GM19467 (cell line): ENCODE data around the gene PTTG1IP.
"Not testable (repeated sequence)": the region's sequence is repeated elsewhere in the genome, so short reads cannot be mapped to it uniquely, and the experiment has no call there.

ENCODE experiments used
- ATAC-seq: cut with Tn5 transposase; IDR thresholded peaks from one replicate; pipeline ENCODE4 v1.9.1; 2021; ENCODE audit warnings: mild to moderate bottlenecking, moderate library complexity; ENCODE audit not compliant: unreplicated experiment

Gene PTTG1IP

DNA sequence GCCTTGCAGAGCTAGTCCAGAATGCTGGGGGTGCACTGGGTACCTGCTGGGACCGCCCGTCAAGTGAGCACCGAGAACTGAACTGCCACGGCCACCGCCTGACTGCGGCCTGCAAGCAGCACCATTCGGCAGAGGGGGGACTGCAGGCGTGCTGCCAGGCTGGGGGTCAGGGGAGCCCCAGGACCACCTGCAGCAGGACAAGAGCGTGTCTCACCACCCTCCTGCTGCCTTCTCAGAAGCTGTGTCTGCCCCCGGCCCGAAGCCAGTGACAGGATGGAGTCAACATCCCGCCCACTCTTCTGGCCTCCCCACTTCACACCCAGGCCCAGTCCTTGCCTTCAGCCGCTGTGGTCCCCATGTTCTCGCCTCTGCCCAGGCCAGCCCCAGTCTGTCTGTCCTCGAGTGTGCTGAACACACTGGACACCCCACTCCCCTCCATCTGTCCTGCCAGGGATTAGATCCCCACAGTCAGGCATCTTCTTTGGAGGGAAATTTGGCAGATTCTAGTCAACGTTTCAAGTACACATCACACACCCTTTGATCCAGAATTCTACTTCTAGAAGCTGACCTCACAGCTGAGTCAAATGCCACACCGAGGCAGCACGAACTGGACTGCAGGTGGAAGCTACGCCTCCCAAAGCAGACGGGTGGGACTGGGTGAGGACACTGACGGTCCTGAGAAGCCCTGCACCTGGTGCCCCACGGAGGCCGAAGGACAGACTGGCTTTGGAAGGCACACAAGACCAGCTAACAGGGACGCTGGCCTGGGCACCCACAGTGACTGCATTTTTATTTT is 26.0 kb downstream of the PTTG1IP start:
- ATAC-seq, result no peak

DNA sequence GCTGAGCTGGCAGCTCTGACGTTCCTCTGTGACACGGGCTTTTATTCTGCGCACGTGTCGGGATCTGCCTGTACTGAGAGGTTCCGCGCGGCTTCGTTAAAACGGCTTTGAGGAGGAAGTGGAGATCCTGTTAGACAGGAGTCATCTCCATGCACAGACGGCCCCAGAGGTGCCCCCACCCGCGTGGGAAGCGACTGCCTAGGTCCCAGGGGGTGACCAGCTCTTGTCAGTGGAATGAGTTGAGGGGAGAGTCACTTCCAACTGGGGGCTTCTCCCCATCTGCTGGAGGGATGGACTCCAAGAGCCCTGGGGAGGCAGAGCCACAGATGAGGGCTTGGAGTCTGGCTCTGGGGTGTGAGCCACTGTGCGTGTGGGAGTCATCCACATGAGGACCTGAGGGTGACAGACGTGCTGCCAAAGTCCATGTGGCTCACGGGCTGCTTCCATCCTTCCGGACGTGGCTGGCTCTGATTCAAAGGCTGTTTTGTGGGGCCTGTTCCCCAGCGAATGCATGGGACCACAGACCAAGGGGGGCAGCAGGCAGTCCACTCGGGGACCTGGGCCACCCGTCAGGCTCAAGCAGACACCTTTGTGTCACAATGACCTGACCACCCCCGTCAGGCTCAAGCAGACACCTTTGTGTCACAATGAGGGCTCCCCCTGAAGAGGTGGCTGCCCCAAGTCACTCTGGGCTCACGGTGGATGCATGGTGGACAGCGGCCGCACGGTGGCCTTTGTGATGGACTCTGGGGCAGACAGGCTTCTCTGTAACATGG is 26.8 kb downstream of the PTTG1IP start:
- no peak for ATAC-seq

DNA sequence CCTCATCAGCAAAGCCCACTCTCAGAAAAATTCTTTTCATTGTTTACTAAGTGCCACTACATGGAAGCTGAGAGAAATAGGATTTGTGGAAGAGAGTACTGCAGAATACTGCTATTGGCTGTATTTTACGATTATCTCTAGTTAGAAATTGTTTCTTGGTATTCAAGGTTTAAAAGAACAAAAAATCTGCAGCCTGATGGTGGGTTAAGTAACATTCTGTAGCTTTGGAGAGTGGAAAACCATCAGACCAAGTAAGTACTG is 27.3 kb downstream of the PTTG1IP start:
- no peak for ATAC-seq

DNA sequence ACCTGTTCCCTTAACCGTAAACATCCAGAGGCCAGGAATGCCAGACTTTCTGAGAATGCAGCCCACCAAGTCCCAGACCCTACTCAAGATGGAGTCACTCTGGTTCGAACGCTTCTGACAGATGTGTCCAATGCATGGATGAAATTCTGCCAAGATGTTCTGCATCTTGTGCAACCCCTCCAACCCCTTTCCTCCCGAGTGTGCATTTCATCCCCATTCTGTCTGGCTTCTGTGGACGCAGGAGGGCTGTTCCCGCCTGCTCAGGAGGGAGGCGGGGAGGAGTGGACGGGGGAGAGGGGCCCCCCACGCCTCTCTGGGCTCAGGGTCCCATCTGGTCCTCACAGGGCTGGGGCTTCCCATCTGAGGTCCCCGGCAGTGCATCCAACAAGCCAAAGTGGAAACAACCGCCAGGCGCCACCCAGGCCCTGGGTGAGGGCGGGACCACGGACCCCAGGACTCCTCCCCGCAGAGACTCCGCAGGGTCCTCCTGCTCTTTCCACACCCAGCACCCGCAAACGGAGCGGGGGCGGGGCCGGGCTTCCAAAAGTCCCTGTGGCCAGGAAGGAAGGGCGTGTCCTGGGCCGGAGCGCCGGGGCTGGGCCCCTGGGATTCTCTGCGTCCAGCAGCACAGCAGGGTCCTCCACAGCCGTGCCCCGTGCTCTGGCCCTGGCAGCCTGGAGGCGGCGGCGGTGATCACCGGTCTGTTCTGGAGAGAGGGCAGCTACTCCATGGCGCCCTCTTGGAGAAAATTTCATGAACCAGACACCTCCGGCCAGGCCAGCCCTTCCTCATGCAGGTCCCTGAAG is 27.9 kb downstream of the PTTG1IP start:
- ATAC-seq, result no peak

DNA sequence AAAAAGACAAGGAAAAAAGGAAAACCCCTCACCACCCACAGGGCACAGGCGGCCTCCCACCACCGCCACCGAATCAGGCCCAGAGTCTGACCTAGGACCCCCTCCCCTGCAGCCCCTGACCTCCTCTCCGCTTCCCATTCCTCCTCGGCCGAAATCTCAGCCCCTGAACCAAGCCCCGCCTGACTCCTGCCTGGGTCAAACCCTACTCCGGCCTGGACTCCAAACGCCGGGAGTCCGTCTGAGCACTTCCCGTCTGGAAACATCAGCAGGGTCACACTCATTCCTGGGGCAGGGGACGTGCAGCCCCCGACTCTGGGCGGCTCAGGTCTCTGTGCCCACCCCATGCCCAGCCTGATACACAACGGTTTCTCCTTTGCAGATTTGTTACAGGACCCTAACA is 29.2 kb downstream of the PTTG1IP start:
- ATAC-seq, result no peak

DNA sequence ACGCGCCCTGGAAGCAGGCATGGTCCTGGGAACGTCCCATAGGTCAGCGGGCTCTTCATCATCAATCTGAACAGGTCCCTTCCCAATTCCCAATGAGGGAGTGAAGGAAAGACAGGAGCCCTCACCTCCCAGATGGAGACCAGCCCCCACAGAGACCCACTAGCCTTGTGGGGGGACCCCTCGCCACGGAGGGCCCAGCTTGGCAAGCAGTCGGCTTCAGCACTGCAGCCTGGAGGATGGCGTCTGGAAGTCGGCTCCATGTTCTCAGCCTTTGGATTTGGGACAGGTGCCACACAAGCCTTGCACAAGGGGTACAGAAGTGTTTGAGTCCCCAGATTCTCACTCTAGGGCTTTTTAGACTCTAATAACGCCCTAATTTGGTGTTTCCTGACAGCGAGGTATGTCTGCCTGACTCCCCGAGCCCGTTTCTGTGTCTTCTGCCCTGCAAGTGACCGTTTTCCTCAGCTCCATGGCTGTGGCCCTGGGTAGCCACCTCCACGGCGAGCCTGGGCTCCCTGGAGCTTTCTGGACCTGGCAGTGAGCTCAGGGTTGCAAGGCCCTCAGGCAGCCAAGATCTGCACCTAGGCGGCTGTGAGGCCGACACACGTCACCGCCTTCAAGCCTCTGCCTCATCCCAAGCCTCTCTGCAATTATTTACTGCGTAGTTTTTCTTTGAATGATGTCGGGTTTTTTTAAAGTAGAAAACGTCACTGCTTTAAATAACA is 30.6 kb downstream of the PTTG1IP start:
- ATAC-seq, result no peak

DNA sequence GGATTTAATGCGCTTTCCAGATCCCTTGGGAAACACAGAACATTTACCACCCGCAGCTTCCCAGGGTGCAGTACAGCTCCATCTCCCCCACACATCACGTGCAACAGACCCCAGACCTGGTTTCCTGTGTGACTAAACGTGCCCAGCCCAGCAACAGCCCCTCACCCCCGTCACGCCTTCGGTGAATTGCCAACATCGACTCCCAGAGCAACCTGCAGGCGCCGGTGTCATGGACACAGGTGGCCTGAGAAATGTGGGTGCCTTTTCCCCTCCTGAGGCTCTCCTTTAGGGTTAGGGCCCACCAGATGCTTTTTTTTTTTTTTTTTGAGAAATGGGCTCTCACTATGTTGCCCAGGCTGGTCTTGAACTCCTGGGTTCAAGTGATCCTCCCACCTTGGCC is 31.4 kb downstream of the PTTG1IP start:
- no peak for ATAC-seq

DNA sequence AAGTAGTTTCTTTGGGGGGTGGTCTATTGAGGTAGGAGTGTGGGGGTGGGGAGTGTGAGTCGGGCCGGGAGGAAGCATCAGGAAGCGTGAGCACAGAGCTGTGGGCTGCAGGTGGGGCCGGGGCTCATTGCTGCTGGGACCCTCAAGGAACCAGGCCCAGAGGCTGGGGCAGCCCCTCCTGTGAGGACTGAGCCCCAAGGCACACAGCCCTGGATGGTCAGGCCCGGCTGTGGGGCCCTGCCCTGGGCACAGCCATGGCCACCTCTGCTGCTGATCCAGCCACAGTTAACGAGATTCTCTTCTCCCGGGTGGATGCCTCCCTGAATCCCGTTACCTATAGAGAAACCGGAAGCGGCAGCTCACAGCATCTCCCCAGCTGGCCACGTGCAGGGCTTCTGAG is 32.7 kb downstream of the PTTG1IP start:
- ATAC-seq, result no peak

DNA sequence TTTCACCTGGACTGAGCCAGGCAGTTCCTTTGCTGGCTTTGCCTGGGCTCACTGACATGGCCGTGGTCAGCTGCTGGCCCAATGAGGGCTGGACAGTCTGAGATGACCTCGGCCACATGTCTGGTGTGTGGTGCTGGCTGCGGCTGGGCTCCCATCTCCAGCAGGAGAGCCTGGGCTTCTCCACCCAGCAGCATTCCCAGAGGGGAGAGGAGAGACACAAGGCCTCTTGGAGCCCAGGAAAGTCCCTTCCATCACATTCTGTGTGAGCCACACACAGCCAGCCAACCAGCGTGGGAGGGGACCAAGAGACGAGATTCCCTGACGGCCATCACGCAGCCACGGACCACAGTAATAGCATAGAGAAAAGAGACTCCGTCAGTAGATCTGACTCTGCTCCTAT is 34.5 kb downstream of the PTTG1IP start:
- ATAC-seq, result no peak

DNA sequence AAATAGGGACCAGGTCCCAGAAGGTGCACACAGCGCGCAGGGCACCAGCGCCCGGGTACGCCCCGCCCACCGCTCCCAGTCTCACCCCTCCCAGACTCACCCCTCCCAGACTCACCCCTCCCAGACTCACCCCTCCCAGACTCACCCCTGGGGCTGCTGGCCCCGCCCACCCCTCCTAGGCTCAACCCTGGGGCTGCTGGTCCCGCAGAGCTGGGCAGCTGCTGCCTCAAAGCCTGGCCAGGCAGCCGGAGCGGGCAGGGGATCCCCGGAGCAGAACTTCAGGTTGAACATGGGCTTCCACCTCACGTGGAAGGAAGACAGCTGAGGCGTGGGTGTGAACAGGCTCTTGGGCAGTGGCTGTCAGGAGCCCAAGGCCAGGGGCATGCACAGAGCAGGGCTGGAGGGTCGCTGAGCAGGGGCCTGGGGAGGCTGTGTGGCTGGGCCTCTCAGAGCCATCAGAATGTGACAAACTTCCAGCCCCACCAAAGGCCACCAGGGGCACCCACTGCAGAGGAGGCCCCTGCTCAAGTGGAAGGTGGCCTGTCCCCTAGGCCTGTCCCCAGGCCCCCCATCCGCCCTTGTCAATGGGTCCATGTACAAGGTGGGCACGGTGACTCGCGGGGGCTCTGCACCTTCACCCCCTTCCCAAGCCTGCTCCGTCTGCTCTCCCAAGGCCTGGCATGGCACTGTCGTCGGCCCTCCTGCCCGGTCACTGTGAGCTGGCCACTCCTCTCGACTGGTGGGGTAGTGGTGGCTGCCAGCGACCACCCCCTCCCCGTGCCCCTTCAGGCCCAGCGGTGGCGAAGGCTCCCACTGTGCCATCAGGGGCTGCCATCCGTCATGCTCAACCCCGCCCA is 35.2 kb downstream of the PTTG1IP start:
- ATAC-seq, result no peak

DNA sequence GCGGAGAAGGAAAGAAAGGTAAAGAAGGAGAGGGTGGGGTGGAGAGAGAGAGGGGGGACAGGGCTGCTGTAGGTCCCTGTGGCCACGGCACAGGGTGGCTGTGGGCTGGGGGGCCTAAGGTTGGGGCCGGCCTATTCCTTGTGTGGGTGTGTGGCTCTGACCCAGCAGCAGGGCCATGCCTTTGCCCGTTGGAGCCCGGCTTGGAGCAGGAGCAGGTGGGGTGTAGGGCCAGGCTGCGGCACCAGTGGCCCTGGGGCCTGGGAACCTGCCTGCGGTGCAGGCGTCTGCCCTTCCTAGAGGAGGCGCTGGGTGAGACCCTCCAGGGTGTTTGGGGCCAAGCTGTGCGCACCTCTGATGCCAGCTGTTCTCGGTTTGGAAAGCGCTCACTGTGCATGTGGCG is 36.0 kb downstream of the PTTG1IP start:
- no peak for ATAC-seq

DNA sequence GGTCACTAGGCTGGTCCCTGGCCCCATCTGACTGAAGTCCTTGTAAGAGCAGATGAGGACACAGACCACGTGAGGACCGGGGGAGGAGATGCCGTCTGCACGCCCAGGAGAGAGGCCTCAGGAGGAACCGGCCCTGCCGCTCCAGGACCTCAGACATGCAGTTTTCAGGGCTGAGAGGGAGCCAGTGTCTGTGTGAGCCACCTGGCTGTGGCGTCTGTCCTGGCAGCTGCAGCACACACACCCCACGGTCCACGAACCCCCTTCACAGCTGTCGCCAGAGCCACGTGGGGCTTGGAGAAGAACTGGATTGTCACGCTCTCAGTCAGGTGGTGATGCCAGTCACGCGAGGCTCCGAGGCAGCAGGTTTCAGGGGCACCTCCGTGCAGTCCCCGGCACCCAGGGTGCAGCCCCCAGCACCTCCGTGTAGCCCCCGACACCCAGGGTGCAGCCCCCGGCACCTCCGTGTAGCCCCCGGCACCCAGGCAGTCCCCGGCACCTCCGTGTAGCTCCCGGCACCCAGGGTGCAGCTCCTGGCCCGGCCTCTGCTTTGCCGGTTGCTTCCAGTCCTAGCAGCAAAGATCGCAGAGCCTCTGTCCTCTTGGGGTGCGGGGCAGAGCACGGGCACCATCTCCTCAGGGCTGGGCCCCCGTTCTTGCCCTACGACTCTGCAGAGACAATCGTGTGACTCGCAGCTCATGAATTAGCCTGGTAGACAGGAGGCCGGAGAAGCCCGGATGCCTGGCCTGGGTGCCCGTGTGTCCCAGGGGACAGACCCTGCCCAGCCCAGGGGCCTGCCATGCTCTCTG is 36.6 kb downstream of the PTTG1IP start:
- ATAC-seq, result no peak

DNA sequence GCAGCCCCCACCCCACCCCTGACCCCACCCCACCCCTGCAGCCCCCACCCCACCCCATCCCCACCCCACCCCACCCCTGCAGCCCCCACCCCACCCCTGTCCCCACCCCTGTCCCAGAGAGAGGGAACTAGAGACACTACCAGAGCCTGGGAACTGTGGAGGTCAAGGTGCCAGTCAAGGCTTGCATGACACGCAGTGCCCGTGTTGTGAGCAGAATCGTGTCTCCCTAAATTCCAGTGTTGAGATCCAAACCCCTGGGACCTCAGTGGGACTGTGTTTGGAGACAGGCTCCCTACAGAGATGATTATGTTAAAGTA is 37.2 kb downstream of the PTTG1IP start:
- no peak for ATAC-seq

DNA sequence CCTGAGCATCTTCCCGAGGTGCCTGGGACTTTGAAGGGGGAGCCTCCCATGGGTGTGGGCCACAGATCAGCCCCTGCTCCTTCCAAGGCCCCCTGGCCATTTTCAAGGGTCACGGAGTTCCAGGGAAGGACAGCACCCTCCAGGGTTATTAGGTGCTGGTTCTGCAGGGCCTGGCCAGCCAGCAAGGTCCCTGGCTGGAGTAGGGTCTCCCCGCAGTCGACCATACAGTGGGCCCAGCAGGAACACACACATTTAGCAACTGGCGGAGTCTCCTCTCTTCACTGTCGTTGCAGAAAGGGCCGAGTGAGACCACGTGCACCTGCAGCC is 37.9 kb downstream of the PTTG1IP start:
- ATAC-seq, result no peak

DNA sequence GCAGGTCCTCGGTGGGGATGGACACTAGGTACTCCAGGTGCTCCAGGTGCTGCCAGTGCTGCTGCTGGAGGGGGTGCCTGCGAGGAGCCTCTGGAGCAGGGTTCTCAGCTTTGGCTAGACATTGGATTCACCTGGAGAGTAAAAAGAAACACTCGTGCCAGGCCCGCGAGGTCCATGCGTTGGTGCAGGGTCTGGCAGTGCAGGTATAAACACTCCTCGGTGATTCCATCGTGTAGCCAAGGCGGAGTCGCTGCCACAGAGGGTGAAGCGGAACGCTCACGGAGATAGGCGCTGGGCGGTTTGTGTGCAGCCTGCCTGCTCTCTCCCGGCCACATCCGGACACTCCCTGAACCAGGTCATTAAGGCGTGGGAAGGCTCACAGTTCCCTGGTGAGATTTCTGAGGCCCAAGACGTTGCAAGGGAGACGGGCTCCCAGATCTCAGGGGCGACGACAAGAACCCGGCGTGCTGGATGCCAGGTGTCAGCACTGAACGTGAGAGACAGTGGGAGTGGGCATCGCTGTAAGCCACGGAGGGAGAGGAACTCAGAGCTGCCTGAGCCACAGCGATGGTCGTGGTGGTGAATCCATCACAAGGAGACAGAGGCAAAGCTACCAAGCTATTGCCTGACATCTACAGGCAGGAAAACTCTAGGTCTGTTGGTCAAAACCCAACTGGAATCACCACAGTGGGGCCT is 38.4 kb downstream of the PTTG1IP start:
- no peak for ATAC-seq

DNA sequence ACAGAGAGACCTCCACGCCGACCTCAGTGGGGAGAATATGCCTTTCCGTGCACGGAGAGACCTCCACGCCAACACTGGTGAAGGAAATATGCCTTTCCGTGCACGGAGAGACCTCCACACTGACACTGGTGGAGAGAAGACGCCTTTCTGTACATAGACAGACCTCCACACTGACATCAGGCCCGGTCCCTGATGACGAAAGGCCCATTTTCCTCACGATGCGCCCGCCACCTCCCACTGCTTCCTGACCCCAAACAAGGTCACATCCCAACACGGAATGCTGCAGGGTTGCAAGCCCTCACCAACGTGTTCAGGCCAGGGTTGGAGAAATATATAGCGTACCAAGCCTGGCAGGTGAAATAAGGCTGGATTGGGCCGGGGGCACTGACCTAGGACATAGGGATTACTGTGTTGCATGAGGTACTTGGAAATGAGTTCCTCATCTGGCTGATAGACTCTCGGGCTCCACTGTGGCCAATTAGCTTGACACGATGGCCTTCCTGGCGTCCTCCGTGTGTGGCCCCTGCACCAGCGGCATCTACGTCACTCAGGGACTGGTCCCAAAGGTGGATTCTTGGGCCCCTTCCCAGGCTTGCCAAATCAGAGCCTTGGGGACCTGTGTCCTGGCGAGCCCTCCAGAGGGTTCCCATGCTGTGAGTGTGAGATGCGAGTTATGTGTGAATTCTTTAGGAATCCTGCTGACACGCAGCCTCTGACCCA is 39.1 kb downstream of the PTTG1IP start:
- ATAC-seq, result no peak

DNA sequence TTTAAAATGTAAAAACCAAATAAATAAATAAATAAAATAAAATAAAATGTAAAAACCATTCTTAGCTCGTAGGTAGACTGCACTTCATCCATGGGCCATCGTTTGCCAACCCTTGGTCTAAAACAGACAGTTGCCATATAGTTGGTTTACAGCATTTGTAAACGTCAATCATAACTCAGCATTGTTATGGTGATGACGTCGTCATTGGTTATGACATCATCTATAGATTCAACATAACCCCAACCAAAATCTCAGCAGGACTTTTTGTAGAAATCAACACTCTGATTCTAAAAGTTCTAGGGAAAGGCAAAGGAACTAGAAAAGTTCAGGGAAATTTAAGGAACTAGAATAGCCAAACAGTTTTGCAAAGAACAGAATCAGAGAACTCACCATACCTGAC is 39.8 kb downstream of the PTTG1IP start:
- ATAC-seq, result no peak

DNA sequence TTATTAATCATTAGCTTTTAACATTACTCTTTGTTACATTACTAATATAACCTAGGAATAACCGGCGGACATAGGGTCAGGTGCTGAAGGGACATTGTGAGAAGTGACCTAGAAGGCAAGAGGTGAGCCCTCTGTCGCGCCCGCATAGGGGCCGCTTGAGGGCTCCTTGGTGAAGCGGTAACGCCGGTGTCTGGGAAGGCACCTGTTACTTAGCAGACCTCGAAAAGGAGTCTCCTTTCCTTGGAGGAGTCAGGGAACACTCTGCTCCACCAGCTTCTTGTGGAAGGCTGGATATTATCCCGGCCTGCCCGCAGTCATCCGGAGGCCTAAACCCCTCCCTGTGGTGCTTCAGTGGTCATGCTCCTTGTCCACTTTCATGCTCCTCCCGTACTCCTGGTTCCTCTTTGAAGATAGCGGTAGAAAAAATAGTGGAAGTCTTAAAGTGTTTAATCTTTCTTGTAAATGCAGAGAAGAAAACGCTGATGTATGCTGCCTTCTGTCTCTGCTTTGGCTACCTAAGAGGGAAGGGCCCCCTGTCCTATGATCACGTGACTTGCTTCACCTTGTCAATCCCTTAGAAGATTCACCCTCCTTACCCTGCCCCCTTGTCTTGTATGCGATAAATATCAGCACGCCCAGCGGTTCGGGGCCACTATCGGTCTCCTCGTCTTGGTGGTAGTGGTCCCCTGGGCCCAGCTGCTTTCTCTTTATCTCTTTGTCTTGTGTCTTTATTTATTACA is 40.8 kb downstream of the PTTG1IP start:
- not testable (repeated sequence) for ATAC-seq
